ENCODE results near the gene FAR1. TPM values are rescaled to one million over a fixed set of nuclear protein-coding genes. Genes with fewer than 3 reads are reported as not detected.
"Not testable (repeated sequence)": the region's sequence is repeated elsewhere in the genome, so short reads cannot be mapped to it uniquely, and the experiment has no call there.

The FAR1 gene
- total RNA-seq, 1 experiment from 2014 or later = 91.2 TPM

DNA sequence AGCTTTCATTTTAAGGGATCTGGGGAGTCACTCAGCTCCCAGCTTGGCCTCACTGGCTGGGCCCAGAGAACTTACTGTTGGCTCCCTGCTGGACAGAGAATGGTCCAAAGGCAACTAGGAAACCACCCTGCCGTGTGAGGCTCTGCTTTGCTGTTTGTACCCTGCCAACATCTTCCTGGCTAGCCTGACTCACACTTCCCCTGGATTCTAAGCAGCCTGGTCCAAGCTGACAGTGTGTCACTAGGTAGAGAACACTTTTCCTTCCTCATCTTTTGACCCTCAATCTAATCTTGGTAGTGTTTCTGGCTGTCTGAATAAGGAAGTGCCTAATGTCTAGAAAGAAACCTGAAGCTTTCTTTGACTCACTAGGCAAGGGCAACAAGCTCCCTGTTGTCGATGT lies 76.7 kb downstream of the FAR1 start:
- POLR2A ChIA-PET = no interaction called here
- H3K36me3 Mint-ChIP-seq (ENCODE audit: insufficient read depth, unreplicated experiment) = no peaks in the 10 kb centered on the region

GRCh38 chr11:13753316-13753715 lies 84.8 kb downstream of the FAR1 start:
- H3K9me3 ChIP-seq; H3K4me1 ChIP-seq; H3K4me3 Mint-ChIP-seq (ENCODE audit: unreplicated experiment); H3K36me3 Mint-ChIP-seq (ENCODE audit: insufficient read depth, unreplicated experiment); H3K27ac Mint-ChIP-seq (ENCODE audit: unreplicated experiment); POLR2A ChIA-PET; H3K27me3 ChIP-seq (replicated peaks; ENCODE audit: control insufficient read depth, insufficient read depth, low read length); BruUV-seq (replicated peaks); DNase-seq; H3K9me3 Mint-ChIP-seq (ENCODE audit: unreplicated experiment); CTCF ChIA-PET; intact Hi-C loops (cut with micrococcal nuclease; ENCODE audit: unreplicated experiment); H3K4me1 Mint-ChIP-seq (ENCODE audit: low read depth, unreplicated experiment); H3K4me3 ChIP-seq (ENCODE audit: low read depth, low read length); H3K36me3 ChIP-seq (ENCODE audit: control insufficient read depth, insufficient read depth, low read length); H3K27me3 Mint-ChIP-seq (ENCODE audit: insufficient read depth, unreplicated experiment): not testable (repeated sequence)

More for the DNA sequence above, 76.7 kb downstream of the FAR1 start:
- no peak for TF ChIP-seq CTCF (IDR thresholded peaks at IDR 0.05; ENCODE audit: insufficient read depth in 1 of 2, low read depth in 1 of 2, low read length in 1 of 2, severe bottlenecking in 1 of 2, unreplicated experiment in 1 of 2)
- intact Hi-C loops (cut with micrococcal nuclease; ENCODE audit: unreplicated experiment) = no loop called here
- no peaks in the 10 kb centered on the region for H3K9me3 Mint-ChIP-seq (ENCODE audit: unreplicated experiment)
- no peak overlapping the region for H3K27ac Mint-ChIP-seq (ENCODE audit: unreplicated experiment)
- CTCF ChIA-PET = no interaction called here
- Histone ChIP-seq H3K4me1 (no peaks in the 10 kb centered on the region), H3K4me3 (ENCODE audit: low read depth, low read length) (no peak overlapping the region), H3K9me3 (no peaks in the 10 kb centered on the region), H3K27me3 (replicated peaks; ENCODE audit: control insufficient read depth, insufficient read depth, low read length) (no peaks in the 10 kb centered on the region), H3K36me3 (ENCODE audit: control insufficient read depth, insufficient read depth, low read length) (no peaks in the 10 kb centered on the region)
- H3K4me1 Mint-ChIP-seq (ENCODE audit: low read depth, unreplicated experiment) = no peaks in the 10 kb centered on the region
- no peak for DNase-seq
- peaks cover 12% of the 10 kb centered on the region for H3K27me3 Mint-ChIP-seq (ENCODE audit: insufficient read depth, unreplicated experiment)
- H3K4me3 Mint-ChIP-seq (ENCODE audit: unreplicated experiment) = no peak overlapping the region
- no TSS peak for BruUV-seq (replicated peaks)

DNA sequence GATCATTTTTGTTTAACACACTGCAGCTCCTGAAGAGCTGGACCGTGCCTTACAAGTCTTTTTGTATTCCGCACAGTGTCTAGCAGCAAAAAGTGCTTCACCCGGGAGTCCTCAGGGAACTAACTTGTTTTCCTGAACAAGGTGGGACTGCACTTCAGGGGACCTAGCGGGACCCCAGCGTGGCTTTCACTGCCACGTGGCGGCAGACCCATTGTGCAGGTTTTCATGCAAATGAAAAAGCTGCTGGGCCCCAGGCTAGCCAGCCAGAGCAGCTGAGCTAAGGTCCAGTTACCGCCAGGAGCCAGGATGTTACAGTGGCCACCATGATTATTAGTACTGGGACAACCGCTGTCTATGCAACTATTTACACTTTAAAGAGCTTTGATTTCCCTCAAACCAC lies 90.6 kb downstream of the FAR1 start:
- DNase-seq = no peak
- ChIA-PET POLR2A (interaction anchor here (0.6 kb wide), 1 partner anchor 266 kb away, joined by 3 read pairs; no protein-coding TSS in a partner anchor), CTCF (interaction anchor here (0.7 kb wide), 1 partner anchor 464 kb away, joined by 6 read pairs; no protein-coding TSS in a partner anchor)
- no TSS peak for BruUV-seq (replicated peaks)
- Mint-ChIP-seq H3K27me3 (ENCODE audit: insufficient read depth, unreplicated experiment) (no peaks in the 10 kb centered on the region), H3K4me3 (ENCODE audit: unreplicated experiment) (no peak overlapping the region), H3K4me1 (ENCODE audit: low read depth, unreplicated experiment) (no peaks in the 10 kb centered on the region), H3K36me3 (ENCODE audit: insufficient read depth, unreplicated experiment) (no peaks in the 10 kb centered on the region), H3K9me3 (ENCODE audit: unreplicated experiment) (no peaks in the 10 kb centered on the region), H3K27ac (ENCODE audit: unreplicated experiment) (no peak overlapping the region)
- H3K4me3 ChIP-seq (ENCODE audit: low read depth, low read length) = no peak overlapping the region
- intact Hi-C loops (cut with micrococcal nuclease; ENCODE audit: unreplicated experiment) = no loop called here
- no peaks in the 10 kb centered on the region for H3K36me3 ChIP-seq (ENCODE audit: control insufficient read depth, insufficient read depth, low read length)
- TF ChIP-seq CTCF (IDR thresholded peaks at IDR 0.05; ENCODE audit: insufficient read depth in 1 of 2, low read depth in 1 of 2, low read length in 1 of 2, severe bottlenecking in 1 of 2, unreplicated experiment in 1 of 2) = no peak
- H3K4me1 ChIP-seq = peaks cover 4% of the 10 kb centered on the region; the same call in 1 of the 2 replicates
- H3K27me3 ChIP-seq (replicated peaks; ENCODE audit: control insufficient read depth, insufficient read depth, low read length) = no peaks in the 10 kb centered on the region
- H3K9me3 ChIP-seq = no peaks in the 10 kb centered on the region

GRCh38 chr11:13760115-13760514 lies 91.6 kb downstream of the FAR1 start:
- H3K9me3 Mint-ChIP-seq (ENCODE audit: unreplicated experiment) = no peaks in the 10 kb centered on the region
- POLR2A ChIA-PET = no interaction called here
- no peak overlapping the region for H3K27ac Mint-ChIP-seq (ENCODE audit: unreplicated experiment)
- DNase-seq = no peak
- no peaks in the 10 kb centered on the region for H3K4me1 Mint-ChIP-seq (ENCODE audit: low read depth, unreplicated experiment)
- Histone ChIP-seq H3K4me3 (ENCODE audit: low read depth, low read length) (no peak overlapping the region), H3K4me1 (peaks cover 4% of the 10 kb centered on the region; the same call in 1 of the 2 replicates), H3K9me3 (no peaks in the 10 kb centered on the region), H3K36me3 (ENCODE audit: control insufficient read depth, insufficient read depth, low read length) (no peaks in the 10 kb centered on the region), H3K27me3 (replicated peaks; ENCODE audit: control insufficient read depth, insufficient read depth, low read length) (no peaks in the 10 kb centered on the region)
- intact Hi-C loops (cut with micrococcal nuclease; ENCODE audit: unreplicated experiment) = no loop called here
- H3K4me3 Mint-ChIP-seq (ENCODE audit: unreplicated experiment) = no peak overlapping the region
- no peaks in the 10 kb centered on the region for H3K27me3 Mint-ChIP-seq (ENCODE audit: insufficient read depth, unreplicated experiment)
- no peaks in the 10 kb centered on the region for H3K36me3 Mint-ChIP-seq (ENCODE audit: insufficient read depth, unreplicated experiment)
- no peak for TF ChIP-seq CTCF (IDR thresholded peaks at IDR 0.05; ENCODE audit: insufficient read depth in 1 of 2, low read depth in 1 of 2, low read length in 1 of 2, severe bottlenecking in 1 of 2, unreplicated experiment in 1 of 2)
- no TSS peak for BruUV-seq (replicated peaks)
- CTCF ChIA-PET = no interaction called here
